ENCODE measurements around the gene NUMA1.
A peak's percentile ranks its signal among the peaks of the same experiment; 100 is the strongest.

Gene NUMA1

GRCh38 chr11:72008728-72009127 is 71.6 kb downstream of the NUMA1 start:
- intact Hi-C loops (cut with DNase I) = no loop called here
- DNase-seq = no peak

GRCh38 chr11:72007587-72007986 is 72.8 kb downstream of the NUMA1 start:
- intact Hi-C loops (cut with DNase I) = no loop called here
- DNase-seq = no peak

GRCh38 chr11:72007089-72007476 is 73.3 kb downstream of the NUMA1 start:
- intact Hi-C loops (cut with DNase I) = no loop called here
- no peak for DNase-seq

- DNase-seq = no peak
- intact Hi-C loops (cut with DNase I) = no loop called here
These were observed 73.8 kb downstream of the NUMA1 start for GRCh38 chr11:72006309-72007088.

GRCh38 chr11:72005347-72006260 is 74.7 kb downstream of the NUMA1 start:
- intact Hi-C loops (cut with DNase I) = no loop called here
- DNase-seq = no peak

- DNase-seq = no peak
- intact Hi-C loops (cut with DNase I) = no loop called here
These were observed 75.6 kb downstream of the NUMA1 start for GRCh38 chr11:72004515-72005346.

- DNase-seq = no peak
- intact Hi-C loops (cut with DNase I) = no loop called here
These were observed 76.6 kb downstream of the NUMA1 start for GRCh38 chr11:72003776-72004171.

GRCh38 chr11:72002841-72003775 is 77.2 kb downstream of the NUMA1 start:
- intact Hi-C loops (cut with DNase I) = no loop called here
- DNase-seq = no peak

GRCh38 chr11:72001834-72002591 is 78.3 kb downstream of the NUMA1 start:
- peak in 32 of 42 donors; percentile 14 to 83 (median 64) for DNase-seq
- intact Hi-C loops (cut with DNase I) = no loop called here

- intact Hi-C loops (cut with DNase I) = no loop called here
- no peak for DNase-seq
These were observed 79.1 kb downstream of the NUMA1 start for GRCh38 chr11:72001285-72001684.

GRCh38 chr11:72000202-72000867 is 80.0 kb downstream of the NUMA1 start:
- DNase-seq = no peak

GRCh38 chr11:71999798-72000197 is 80.5 kb downstream of the NUMA1 start:
- DNase-seq = no peak
- intact Hi-C loops (cut with DNase I) = no loop called here

More at GRCh38 chr11:72000202-72000867, 80.0 kb downstream of the NUMA1 start:
- intact Hi-C loops (cut with DNase I) = no loop called here

- intact Hi-C loops (cut with DNase I) = no loop called here
- DNase-seq = peak in 1 of 42 donors; percentile 55
These were observed 81.0 kb downstream of the NUMA1 start for GRCh38 chr11:71999362-71999761.

- intact Hi-C loops (cut with DNase I) = no loop called here
- peak in 2 of 42 donors; percentile 40 to 59 for DNase-seq
These were observed 81.6 kb downstream of the NUMA1 start, which contains the start of gene IL18BP for GRCh38 chr11:71998649-71999310. TSS of gene IL18BP (plus strand) at chr11:71998909. CDS start at chr11:71999985, 1,076 bp downstream.

GRCh38 chr11:71998061-71998460 is 82.3 kb downstream of the NUMA1 start:
- intact Hi-C loops (cut with DNase I) = no loop called here

GRCh38 chr11:71997594-71997993 is 82.7 kb downstream of the NUMA1 start:
- DNase-seq = no peak
- intact Hi-C loops (cut with DNase I) = no loop called here

More at GRCh38 chr11:71998061-71998460, 82.3 kb downstream of the NUMA1 start:
- no peak for DNase-seq
